GM18873 (cell line): ENCODE data around the gene PRR36.

Experiments used
- ATAC-seq: cut with Tn5 transposase; IDR thresholded peaks from one replicate; pipeline ENCODE4 v1.9.1; 2021; ENCODE audit warnings: mild to moderate bottlenecking, moderate library complexity, moderate number of reproducible peaks; ENCODE audit not compliant: unreplicated experiment, low FRiP score

Gene PRR36

GRCh38 chr19:7823686-7824301, 50.4 kb downstream of the PRR36 start:
- ATAC-seq = no peak

- ATAC-seq = no peak
Measured at GRCh38 chr19:7822910-7823515, 51.2 kb downstream of the PRR36 start.

DNA sequence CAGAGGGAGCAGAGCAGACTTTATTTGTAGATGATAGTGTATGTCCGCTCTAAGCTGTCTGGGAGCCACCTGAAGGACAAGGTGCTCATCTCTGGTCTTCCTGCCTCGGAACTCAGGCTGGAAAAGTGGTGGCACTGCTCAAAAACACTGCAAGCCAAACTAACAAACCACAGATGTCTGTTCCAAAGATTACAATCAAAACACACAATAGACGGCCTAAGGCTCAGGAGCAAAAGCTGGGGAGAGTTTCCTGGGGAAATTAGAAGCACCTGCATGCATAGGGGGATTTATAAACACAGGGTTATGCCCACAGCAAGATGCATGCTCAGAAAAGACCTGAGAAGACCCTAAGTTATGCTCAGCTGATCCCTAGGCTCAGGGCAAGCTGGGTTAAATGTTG, 53.6 kb downstream of the PRR36 start:
- no peak for ATAC-seq

GRCh38 chr19:7819337-7819736, 54.9 kb downstream of the PRR36 start:
- ATAC-seq = no peak

- ATAC-seq = no peak
Measured at GRCh38 chr19:7818806-7819205, 55.4 kb downstream of the PRR36 start.
